BE2C (cell line): ENCODE measurements around the gene NPY2R.

Experiments
- DNase-seq: peaks from one replicate; pipeline ENCODE4 v3.0.0-alpha.2; 2020
- H3K27me3 ChIP-seq: fragments of 250-450 bp; sonication (Bioruptor Pico); 2 replicates; pipeline ENCODE4 v1.5.1; 2020; ENCODE audit warnings: mild to moderate bottlenecking
- H3K36me3 ChIP-seq: fragments of 250-450 bp; sonication (Bioruptor Pico); 2 replicates; pipeline ENCODE4 v1.5.1; 2020; ENCODE audit warnings: mild to moderate bottlenecking
- H3K4me1 ChIP-seq: fragments of 250-450 bp; sonication (Bioruptor Pico); 2 replicates; pipeline ENCODE4 v1.5.1; 2020
- H3K4me3 ChIP-seq: 2 replicates; pipeline ENCODE4 v1.5.1; 2011; ENCODE audit warnings: low read depth, low read length
- H3K9me3 ChIP-seq: fragments of 250-450 bp; sonication (Bioruptor Pico); 2 replicates; pipeline ENCODE4 v1.5.1; 2020
- CTCF ChIP-seq: IDR thresholded peaks from 2 replicates; pipeline ENCODE4 v1.5.1; 2012; ENCODE audit warnings: mild to moderate bottlenecking, low read depth, low read length

Gene NPY2R

DNA sequence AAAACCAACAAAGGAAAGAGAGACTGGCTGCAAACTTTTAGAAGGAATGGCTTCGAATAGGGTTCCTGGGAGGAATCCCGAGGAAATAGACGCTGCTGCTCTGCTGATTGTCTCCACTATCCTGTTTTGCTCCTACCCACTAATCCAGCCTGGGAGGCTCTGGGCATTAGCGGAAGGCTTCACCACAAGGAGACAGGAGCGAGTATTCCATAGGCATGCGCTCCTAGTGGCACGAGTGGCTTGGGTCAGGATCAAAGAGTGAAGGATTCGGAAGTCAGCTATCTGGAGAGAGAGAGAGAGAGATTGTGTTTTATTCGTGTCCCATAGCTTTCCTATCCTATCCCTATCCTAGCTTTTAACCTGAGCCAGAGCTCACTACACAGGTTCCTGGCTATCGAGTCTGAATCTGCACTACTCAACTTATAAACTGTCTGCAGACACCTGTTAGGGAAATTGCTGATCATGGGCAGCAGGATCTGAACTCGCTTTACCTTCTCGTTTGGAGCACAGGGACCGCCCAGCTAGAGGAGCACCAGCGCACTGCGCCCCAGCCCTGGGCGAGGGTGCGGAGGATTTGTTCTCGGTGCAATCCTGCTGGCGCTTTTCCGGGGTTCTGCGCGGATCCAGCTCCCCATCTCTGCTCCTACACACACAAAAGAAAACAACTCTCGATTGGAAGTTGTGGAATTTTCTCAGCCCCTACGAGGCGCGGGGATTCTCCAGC, 740 bp upstream of the NPY2R start:
- TF ChIP-seq CTCF: peak; percentile 92
- DNase-seq: peak; percentile 77

DNA sequence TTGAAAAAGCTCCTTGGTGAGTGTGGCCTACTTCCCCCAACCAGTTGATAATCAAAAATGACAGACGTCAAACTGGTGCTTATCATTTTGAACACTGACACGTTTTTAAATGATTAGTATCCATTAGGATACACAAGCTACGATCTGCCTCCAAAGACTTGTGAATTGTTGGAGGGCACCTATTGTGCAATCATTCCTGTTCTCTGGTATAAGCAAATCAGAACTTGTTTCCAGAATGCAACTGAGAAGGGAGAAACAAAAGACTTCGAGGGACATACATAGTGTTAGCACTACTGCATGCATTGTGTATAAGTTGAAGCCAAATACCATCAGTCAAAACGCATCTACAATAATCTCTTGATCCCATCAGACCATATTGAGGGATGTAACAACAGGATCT, 11.6 kb downstream of the NPY2R start:
- H3K4me1 ChIP-seq: no peaks in the 10 kb centered on the region
- no peak for TF ChIP-seq CTCF
- DNase-seq: no peak
- H3K27me3 ChIP-seq: no peaks in the 10 kb centered on the region
- peaks cover 9% of the 10 kb centered on the region for H3K36me3 ChIP-seq
- no peak overlapping the region for H3K4me3 ChIP-seq
- no peaks in the 10 kb centered on the region for H3K9me3 ChIP-seq

More for the DNA sequence above, 740 bp upstream of the NPY2R start:
- H3K4me1 ChIP-seq: no peaks in the 10 kb centered on the region; the same call in 1 of the 2 replicates
- H3K27me3 ChIP-seq: no peaks in the 10 kb centered on the region
- H3K4me3 ChIP-seq: peak overlapping the region; percentile 82
- H3K36me3 ChIP-seq: peaks cover 6% of the 10 kb centered on the region
- H3K9me3 ChIP-seq: no peaks in the 10 kb centered on the region

GRCh38 chr4:155227131-155227530, 18.7 kb downstream of the NPY2R start:
- no peaks in the 10 kb centered on the region for H3K27me3 ChIP-seq

DNA sequence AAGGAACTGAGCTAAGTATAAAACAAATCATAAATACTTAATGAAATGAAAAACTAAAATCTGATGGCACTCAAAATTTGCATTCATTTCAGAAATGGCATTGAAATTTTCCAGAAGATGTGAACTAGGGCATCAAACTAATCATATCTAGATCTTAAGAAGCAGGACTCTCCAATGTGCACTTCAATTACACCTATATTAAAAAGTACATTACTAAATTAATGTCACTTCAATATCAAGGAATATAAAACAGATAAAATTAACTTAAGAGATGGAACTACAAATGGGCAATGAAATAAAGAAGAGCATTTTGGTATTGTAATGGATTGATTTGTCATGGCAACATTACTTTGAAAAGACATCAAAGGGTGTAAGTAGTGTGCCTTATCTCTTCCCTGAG, 20.3 kb downstream of the NPY2R start:
- H3K4me1 ChIP-seq: peaks cover 13% of the 10 kb centered on the region
- H3K27me3 ChIP-seq: no peaks in the 10 kb centered on the region
- no peak for TF ChIP-seq CTCF
- no peaks in the 10 kb centered on the region for H3K36me3 ChIP-seq
- H3K4me3 ChIP-seq: no peak overlapping the region
- no peaks in the 10 kb centered on the region for H3K9me3 ChIP-seq
- no peak for DNase-seq

More at GRCh38 chr4:155227131-155227530, 18.7 kb downstream of the NPY2R start:
- Histone ChIP-seq H3K4me1 (peaks cover 7% of the 10 kb centered on the region; the same call in 1 of the 2 replicates), H3K36me3 (no peaks in the 10 kb centered on the region), H3K4me3 (no peak overlapping the region), H3K9me3 (no peaks in the 10 kb centered on the region)
- no peak for TF ChIP-seq CTCF
- no peak for DNase-seq

GRCh38 chr4:155232432-155232831, 24.0 kb downstream of the NPY2R start:
- DNase-seq: no peak
- H3K36me3 ChIP-seq: no peaks in the 10 kb centered on the region
- peaks cover 13% of the 10 kb centered on the region for H3K4me1 ChIP-seq
- no peak overlapping the region for H3K4me3 ChIP-seq
- peaks cover 3% of the 10 kb centered on the region; the same call in 1 of the 2 replicates for H3K9me3 ChIP-seq
- TF ChIP-seq CTCF: no peak
- H3K27me3 ChIP-seq: no peaks in the 10 kb centered on the region

DNA sequence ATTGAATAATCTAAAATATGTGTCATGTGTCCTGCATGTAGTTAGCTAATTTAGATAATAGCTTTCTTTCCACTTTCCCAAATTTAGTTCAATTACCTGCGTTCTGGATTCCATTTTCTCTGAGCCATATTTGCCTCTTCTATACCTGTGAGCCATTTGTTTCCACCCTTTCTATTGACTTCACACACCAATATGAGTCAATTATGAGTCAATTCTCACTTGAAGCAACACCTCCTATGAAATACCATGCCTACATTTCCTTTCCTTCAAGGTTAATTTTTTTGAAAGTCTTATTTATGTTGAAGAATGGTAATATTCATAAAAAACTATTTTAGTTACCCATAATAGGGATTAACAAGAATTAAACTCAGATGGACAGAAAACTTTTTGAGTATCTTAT, 25.8 kb downstream of the NPY2R start:
- H3K36me3 ChIP-seq: no peaks in the 10 kb centered on the region
- DNase-seq: no peak
- no peak for TF ChIP-seq CTCF
- peaks cover 8% of the 10 kb centered on the region for H3K4me1 ChIP-seq
- no peaks in the 10 kb centered on the region for H3K27me3 ChIP-seq
- no peak overlapping the region for H3K4me3 ChIP-seq
- H3K9me3 ChIP-seq: peaks cover 3% of the 10 kb centered on the region; the same call in 1 of the 2 replicates
